Astrocyte (in vitro differentiated cells and primary cell): Measurements from ENCODE around the gene ZBTB9. TPM values are rescaled to one million over a fixed set of nuclear protein-coding genes. Genes with fewer than 3 reads are reported as not detected.
A peak's percentile ranks its signal among the peaks of the same experiment; 100 is the strongest.

Experiments
- DNase-seq: peaks from one replicate; pipeline ENCODE4 v3.0.0-alpha.2; 2010; ENCODE audit warnings: low read depth
- FAIRE-seq: peaks from 2 replicates; lab custom pipeline; 2011; peaks lifted over from hg19 to GRCh38; lab: Jason Lieb, UNC
- H2AFZ ChIP-seq: 2 replicates; pipeline ENCODE4 v1.6.0; 2012; ENCODE audit warnings: low read depth, low read length, inconsistent platforms
- H3K27ac ChIP-seq: 2 replicates; pipeline ENCODE4 v1.5.1; 2011; ENCODE audit warnings: low read depth, low read length, inconsistent platforms
- H3K27me3 ChIP-seq: 2 replicates; pipeline ENCODE4 v1.6.0; 2011; ENCODE audit warnings: low read length, inconsistent platforms; ENCODE audit not compliant: insufficient read depth
- H3K36me3 ChIP-seq: 2 replicates; pipeline ENCODE4 v1.5.1; 2011; ENCODE audit warnings: low read length, inconsistent platforms; ENCODE audit not compliant: insufficient read depth
- H3K4me1 ChIP-seq: 2 replicates; pipeline ENCODE4 v1.5.1; 2011; ENCODE audit warnings: low read length, inconsistent platforms; ENCODE audit not compliant: insufficient read depth
- H3K4me2 ChIP-seq: 2 replicates; pipeline ENCODE4 v1.6.0; 2012; ENCODE audit warnings: low read length, inconsistent platforms
- H3K4me3 ChIP-seq: 2 replicates; pipeline ENCODE4 v1.5.1; 2011; ENCODE audit warnings: low read depth, mild to moderate bottlenecking, low read length, inconsistent platforms; ENCODE audit not compliant: insufficient read depth
- H3K79me2 ChIP-seq: 2 replicates; pipeline ENCODE4 v1.6.0; 2012; ENCODE audit warnings: mild to moderate bottlenecking, low read length, inconsistent platforms; ENCODE audit not compliant: insufficient read depth
- H3K9ac ChIP-seq: 2 replicates; pipeline ENCODE4 v1.6.0; 2012; ENCODE audit warnings: mild to moderate bottlenecking, low read length, inconsistent platforms
- H3K9me3 ChIP-seq: 2 replicates; pipeline ENCODE4 v1.5.1; 2012; ENCODE audit warnings: low read depth, mild to moderate bottlenecking, low read length, inconsistent platforms; ENCODE audit not compliant: insufficient read depth
- H4K20me1 ChIP-seq: 2 replicates; pipeline ENCODE4 v1.6.0; 2012; ENCODE audit warnings: low read length, inconsistent platforms; ENCODE audit not compliant: insufficient read depth
- H3K27ac Mint-ChIP-seq: one replicate; pipeline ENCODE4 v1.8.0; 2021; ENCODE audit warnings: mild to moderate bottlenecking, mixed read lengths; ENCODE audit not compliant: unreplicated experiment
- H3K27me3 Mint-ChIP-seq: one replicate; pipeline ENCODE4 v1.8.0; 2021; ENCODE audit warnings: low read depth, mixed read lengths; ENCODE audit not compliant: unreplicated experiment
- H3K36me3 Mint-ChIP-seq: one replicate; pipeline ENCODE4 v1.8.0; 2021; ENCODE audit warnings: low read depth, mixed read lengths; ENCODE audit not compliant: unreplicated experiment
- H3K4me1 Mint-ChIP-seq: one replicate; pipeline ENCODE4 v1.8.0; 2021; ENCODE audit warnings: low read depth, mixed read lengths; ENCODE audit not compliant: unreplicated experiment
- H3K4me3 Mint-ChIP-seq: one replicate; pipeline ENCODE4 v1.8.0; 2021; ENCODE audit warnings: mild to moderate bottlenecking, moderate library complexity, mixed read lengths; ENCODE audit not compliant: unreplicated experiment
- H3K9me3 Mint-ChIP-seq: one replicate; pipeline ENCODE4 v1.8.0; 2021; ENCODE audit warnings: mild to moderate bottlenecking, mixed read lengths; ENCODE audit not compliant: unreplicated experiment
- EZH2 ChIP-seq: IDR thresholded peaks from 2 replicates; pipeline ENCODE4 v1.6.1; 2012; ENCODE audit warnings: mild to moderate bottlenecking, low read length, inconsistent platforms; ENCODE audit not compliant: insufficient read depth
- total RNA-seq: library from RNA; stranded (reverse); gene quantifications from 2 replicates; pipeline ENCODE4 v1.2.1, GENCODE V29; 2021
- TF ChIP-seq, protein P1 (sequence below): IDR thresholded peaks from 2 replicates; pipeline ENCODE4 v1.5.1; 2011; ENCODE audit warnings: low read depth, mild to moderate bottlenecking, inconsistent platforms, low read length, moderate library complexity; ENCODE audit not compliant: insufficient read depth

The ZBTB9 gene
- total RNA-seq, 1 donor from 2014 or later = 10.4 TPM

DNA sequence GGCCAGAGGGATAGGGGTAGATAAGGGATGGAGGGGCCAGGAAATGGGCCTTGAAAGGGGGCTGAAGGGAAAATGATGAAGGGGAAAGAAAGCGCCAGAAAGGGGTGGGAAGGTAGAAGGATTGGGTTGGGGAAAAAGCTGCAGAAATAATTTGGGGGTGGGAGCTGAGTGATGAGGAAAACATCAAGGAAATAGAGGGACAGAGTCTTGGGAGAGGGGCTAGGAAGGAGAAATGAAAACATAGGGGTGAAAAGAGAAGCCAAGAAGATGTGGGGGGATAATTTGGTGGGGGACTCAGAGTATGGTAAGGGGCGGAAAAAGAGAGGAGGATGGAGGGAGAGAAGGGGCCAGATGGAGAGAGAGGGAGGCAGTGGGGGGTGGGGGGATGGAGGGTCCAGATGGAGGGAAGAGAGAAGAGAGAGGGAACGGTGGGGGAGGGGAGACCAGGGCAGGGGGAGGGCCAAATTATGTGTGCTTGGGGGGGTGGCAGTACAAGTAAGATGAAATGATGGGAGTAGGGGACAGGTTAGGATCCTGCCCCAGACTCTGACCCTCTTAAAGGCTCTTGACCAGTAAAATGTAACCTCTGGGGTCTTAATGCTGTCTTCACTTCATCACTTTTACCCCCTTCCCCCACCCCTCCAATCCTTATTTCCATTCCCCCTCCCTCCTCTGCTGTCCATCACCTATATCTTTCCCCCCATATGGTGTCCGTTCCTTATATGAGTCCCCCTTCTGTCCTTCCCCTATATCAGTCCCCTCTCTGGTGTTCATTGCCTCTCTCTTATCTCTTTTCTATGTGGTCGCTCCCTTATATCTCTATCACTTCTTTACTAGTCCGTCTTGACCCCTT, 33.7 kb upstream of the ZBTB9 start:
- FAIRE-seq (no peak), DNase-seq (no peak)
- H3K4me3 ChIP-seq = peak overlapping the region; percentile 32
- Mint-ChIP-seq H3K36me3 (peaks cover 7% of the 10 kb centered on the region), H3K9me3 (no peaks in the 10 kb centered on the region), H3K27ac (peak overlapping the region; percentile 70), H3K27me3 (no peaks in the 10 kb centered on the region), H3K4me1 (peaks cover 47% of the 10 kb centered on the region), H3K4me3 (peak overlapping the region; percentile 85)
- H3K36me3 ChIP-seq = peaks cover 2% of the 10 kb centered on the region
- no peak overlapping the region for H3K27ac ChIP-seq
- peaks cover 12% of the 10 kb centered on the region for H4K20me1 ChIP-seq
- H3K9me3 ChIP-seq = no peaks in the 10 kb centered on the region
- H3K79me2 ChIP-seq = peaks cover 25% of the 10 kb centered on the region
- peak overlapping the region; percentile 97 for H3K4me2 ChIP-seq
- TF ChIP-seq EZH2 = no peak
- TF ChIP-seq, protein P1, sequence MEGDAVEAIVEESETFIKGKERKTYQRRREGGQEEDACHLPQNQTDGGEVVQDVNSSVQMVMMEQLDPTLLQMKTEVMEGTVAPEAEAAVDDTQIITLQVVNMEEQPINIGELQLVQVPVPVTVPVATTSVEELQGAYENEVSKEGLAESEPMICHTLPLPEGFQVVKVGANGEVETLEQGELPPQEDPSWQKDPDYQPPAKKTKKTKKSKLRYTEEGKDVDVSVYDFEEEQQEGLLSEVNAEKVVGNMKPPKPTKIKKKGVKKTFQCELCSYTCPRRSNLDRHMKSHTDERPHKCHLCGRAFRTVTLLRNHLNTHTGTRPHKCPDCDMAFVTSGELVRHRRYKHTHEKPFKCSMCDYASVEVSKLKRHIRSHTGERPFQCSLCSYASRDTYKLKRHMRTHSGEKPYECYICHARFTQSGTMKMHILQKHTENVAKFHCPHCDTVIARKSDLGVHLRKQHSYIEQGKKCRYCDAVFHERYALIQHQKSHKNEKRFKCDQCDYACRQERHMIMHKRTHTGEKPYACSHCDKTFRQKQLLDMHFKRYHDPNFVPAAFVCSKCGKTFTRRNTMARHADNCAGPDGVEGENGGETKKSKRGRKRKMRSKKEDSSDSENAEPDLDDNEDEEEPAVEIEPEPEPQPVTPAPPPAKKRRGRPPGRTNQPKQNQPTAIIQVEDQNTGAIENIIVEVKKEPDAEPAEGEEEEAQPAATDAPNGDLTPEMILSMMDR = no peak
- H3K27me3 ChIP-seq = no peaks in the 10 kb centered on the region
- no peak overlapping the region for H2AFZ ChIP-seq
- peak overlapping the region; percentile 70 for H3K9ac ChIP-seq
- peaks cover 36% of the 10 kb centered on the region for H3K4me1 ChIP-seq

DNA sequence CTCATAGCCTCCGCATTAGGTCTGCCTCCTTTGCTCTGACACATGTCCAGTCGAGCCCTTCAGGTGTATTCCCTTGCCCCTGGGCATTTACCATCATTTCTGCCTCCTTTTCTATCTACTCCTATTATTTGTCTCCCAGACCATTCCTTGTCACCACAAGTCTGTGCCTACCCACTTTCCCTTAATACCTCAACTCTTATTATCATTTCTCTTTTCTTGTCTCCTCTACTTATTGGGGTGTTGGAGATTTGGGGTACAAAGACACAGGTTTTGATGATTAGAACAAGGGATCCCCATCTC, 33.1 kb upstream of the ZBTB9 start:
- H3K27ac Mint-ChIP-seq = peak overlapping the region; percentile 6
- FAIRE-seq (no peak), DNase-seq (no peak)
- peaks cover 42% of the 10 kb centered on the region for H3K4me1 Mint-ChIP-seq
- peaks cover 7% of the 10 kb centered on the region for H3K36me3 Mint-ChIP-seq
- H3K27me3 Mint-ChIP-seq = no peaks in the 10 kb centered on the region
- Histone ChIP-seq H3K36me3 (no peaks in the 10 kb centered on the region), H3K4me1 (peaks cover 30% of the 10 kb centered on the region), H4K20me1 (peaks cover 7% of the 10 kb centered on the region), H3K27ac (no peak overlapping the region), H3K27me3 (no peaks in the 10 kb centered on the region), H3K4me3 (no peak overlapping the region), H2AFZ (no peak overlapping the region), H3K9me3 (no peaks in the 10 kb centered on the region), H3K4me2 (peak overlapping the region; percentile 97), H3K79me2 (peaks cover 19% of the 10 kb centered on the region), H3K9ac (no peak overlapping the region)
- H3K9me3 Mint-ChIP-seq = no peaks in the 10 kb centered on the region
- H3K4me3 Mint-ChIP-seq = peak overlapping the region; percentile 85
- TF ChIP-seq EZH2 = no peak
- TF ChIP-seq, protein P1 = no peak

DNA sequence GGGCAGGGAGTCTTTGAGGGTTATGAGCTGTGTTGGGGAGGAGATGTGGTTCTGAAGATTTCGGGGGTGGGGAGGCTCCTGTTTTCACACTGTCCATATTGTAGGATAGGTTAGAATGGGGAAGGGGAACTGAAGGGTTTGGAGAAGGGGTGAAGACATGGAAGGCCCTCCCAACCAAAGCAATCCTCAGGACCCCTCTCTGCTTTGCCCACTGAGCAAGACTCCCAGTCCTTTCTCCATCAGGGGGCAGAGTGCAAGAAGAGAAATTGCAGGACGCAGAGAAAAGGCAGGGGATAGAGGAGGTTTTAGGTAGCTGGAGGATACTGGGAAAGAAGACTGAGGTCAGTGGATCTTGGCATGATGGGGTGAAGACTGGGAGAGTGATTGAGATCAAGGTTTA, 30.6 kb upstream of the ZBTB9 start:
- Mint-ChIP-seq H3K4me3 (peak overlapping the region; percentile 70), H3K27ac (peak overlapping the region; percentile 96), H3K9me3 (no peaks in the 10 kb centered on the region), H3K36me3 (peaks cover 6% of the 10 kb centered on the region), H3K27me3 (no peaks in the 10 kb centered on the region), H3K4me1 (peaks cover 45% of the 10 kb centered on the region)
- no peak overlapping the region for H3K27ac ChIP-seq
- no peak for FAIRE-seq
- H3K4me2 ChIP-seq = no peak overlapping the region
- no peak overlapping the region for H2AFZ ChIP-seq
- H3K4me1 ChIP-seq = peaks cover 33% of the 10 kb centered on the region
- DNase-seq = no peak
- H3K4me3 ChIP-seq = no peak overlapping the region
- TF ChIP-seq, protein P1 = no peak
- no peak for TF ChIP-seq EZH2
- H3K9ac ChIP-seq = no peak overlapping the region
- no peaks in the 10 kb centered on the region for H3K27me3 ChIP-seq
- H4K20me1 ChIP-seq = peaks cover 12% of the 10 kb centered on the region
- H3K36me3 ChIP-seq = no peaks in the 10 kb centered on the region
- no peaks in the 10 kb centered on the region for H3K9me3 ChIP-seq
- peaks cover 20% of the 10 kb centered on the region for H3K79me2 ChIP-seq
